Neural cell (in vitro differentiated cells): Measurements from ENCODE around the gene PIK3R6. TPM values are rescaled to one million over a fixed set of nuclear protein-coding genes. Genes with fewer than 3 reads are reported as not detected.

Experiments used
- H2AFZ ChIP-seq: fragments of 200-600, 300-800 bp; sonication (generic), shearing (Covaris generic); 2 replicates; pipeline ENCODE4 v1.6.0; 2014; ENCODE audit warnings: low read depth, mild to moderate bottlenecking, antibody characterized with exemption, low read length, moderate library complexity
- H3F3A ChIP-seq: fragments of 200-600 bp; shearing (Covaris generic); 2 replicates; pipeline ENCODE4 v1.6.1; 2016; ENCODE audit warnings: mild to moderate bottlenecking, moderate library complexity, mixed read lengths, antibody characterized with exemption, low read length; ENCODE audit not compliant: insufficient read depth, poor library complexity, severe bottlenecking
- H3K27ac ChIP-seq: fragments of 200-600, 300-800 bp; sonication (generic), shearing (Covaris generic); 2 replicates; pipeline ENCODE4 v1.5.1; 2014; ENCODE audit warnings: mild to moderate bottlenecking, low read length, moderate library complexity
- H3K27me3 ChIP-seq: fragments of 300-800, 200-600 bp; sonication (generic), shearing (Covaris generic); 2 replicates; pipeline ENCODE4 v1.6.0; 2014; ENCODE audit warnings: mild to moderate bottlenecking, low read depth, low read length, moderate library complexity; ENCODE audit not compliant: insufficient read depth
- H3K36me3 ChIP-seq: fragments of 300-800, 200-600 bp; sonication (generic), shearing (Covaris generic); 2 replicates; pipeline ENCODE4 v1.5.1; 2014; ENCODE audit warnings: mild to moderate bottlenecking, antibody characterized with exemption, low read length, moderate library complexity; ENCODE audit not compliant: insufficient read depth
- H3K4me2 ChIP-seq: fragments of 300-800, 200-600 bp; sonication (generic), shearing (Covaris generic); 2 replicates; pipeline ENCODE4 v1.6.0; 2014; ENCODE audit warnings: mild to moderate bottlenecking, low read length
- H3K4me3 ChIP-seq: fragments of 300-800, 200-600 bp; sonication (generic), shearing (Covaris generic); 2 replicates; pipeline ENCODE4 v1.5.1; 2014; ENCODE audit warnings: mild to moderate bottlenecking, low read length, moderate library complexity
- H3K79me2 ChIP-seq: fragments of 200-600 bp; shearing (Covaris generic); replicated peaks from 2 replicates; pipeline ENCODE4 v1.6.0; 2014; ENCODE audit warnings: mild to moderate bottlenecking, low read length, moderate library complexity; ENCODE audit not compliant: insufficient read depth
- H3K9ac ChIP-seq: fragments of 300-800, 200-600 bp; sonication (generic), shearing (Covaris generic); 2 replicates; pipeline ENCODE4 v1.6.1; 2016; ENCODE audit warnings: mild to moderate bottlenecking, low read length, mixed read lengths
- H3K9me2 ChIP-seq: fragments of 200-600 bp; shearing (Covaris generic); 2 replicates; pipeline ENCODE4 v1.6.1; 2016; ENCODE audit warnings: mild to moderate bottlenecking, low read length, mixed read lengths; ENCODE audit not compliant: insufficient read depth
- H3K9me3 ChIP-seq: fragments of 200-600, 300-800 bp; sonication (generic), shearing (Covaris generic); 2 replicates; pipeline ENCODE4 v1.6.1; 2016; ENCODE audit warnings: mild to moderate bottlenecking, mixed run types, low read length, moderate library complexity, mixed read lengths
- H4K20me1 ChIP-seq: fragments of 200-600 bp; shearing (Covaris generic); 2 replicates; pipeline ENCODE4 v1.6.1; 2016; ENCODE audit warnings: mild to moderate bottlenecking, mixed run types; ENCODE audit not compliant: insufficient read depth
- EP300 ChIP-seq: fragments of 450-650 bp; conservative IDR thresholded peaks from 2 replicates; pipeline ENCODE4 v1.6.1; 2014; ENCODE audit warnings: antibody characterized with exemption, mild to moderate bottlenecking, moderate library complexity; ENCODE audit not compliant: poor library complexity, severe bottlenecking
- EZH2 ChIP-seq: fragments of 200-600, 300-800 bp; shearing (Covaris generic), sonication (generic); IDR thresholded peaks from 2 replicates; pipeline ENCODE4 v1.6.1; 2014; ENCODE audit warnings: antibody characterized with exemption, low read length, borderline replicate concordance, mild to moderate bottlenecking; ENCODE audit not compliant: insufficient read depth, poor library complexity, severe bottlenecking
- MXI1 ChIP-seq: fragments of 450-650 bp; conservative IDR thresholded peaks from 2 replicates; pipeline ENCODE4 v1.6.1; 2014; ENCODE audit warnings: antibody characterized with exemption, mild to moderate bottlenecking; ENCODE audit not compliant: poor library complexity, severe bottlenecking
- POLR2AphosphoS5 ChIP-seq: IDR thresholded peaks from 2 replicates; pipeline ENCODE4 v1.6.1; 2012
- RAD21 ChIP-seq: fragments of 450-650 bp; conservative IDR thresholded peaks from 2 replicates; pipeline ENCODE4 v1.6.1; 2014; ENCODE audit warnings: antibody characterized with exemption, mild to moderate bottlenecking, moderate library complexity
- REST ChIP-seq: IDR thresholded peaks from 2 replicates; pipeline ENCODE4 v1.6.1; 2012; ENCODE audit warnings: borderline replicate concordance
- SMC3 ChIP-seq: fragments of 450-650 bp; conservative IDR thresholded peaks from 2 replicates; pipeline ENCODE4 v1.6.1; 2014; ENCODE audit warnings: antibody characterized with exemption, mild to moderate bottlenecking, moderate library complexity; ENCODE audit not compliant: poor library complexity
- TAF1 ChIP-seq: IDR thresholded peaks from 2 replicates; pipeline ENCODE4 v1.6.1; 2012; ENCODE audit warnings: low read depth
- polyA plus RNA-seq: library from polyadenylated mRNA; depleted of rRNA; stranded (reverse); fragments of >200 nt; gene quantifications from 2 replicates; pipeline ENCODE4 v1.2.3, GENCODE V29; 2014
- TF ChIP-seq, protein P1 (sequence below): fragments of 450-650 bp; IDR thresholded peaks from 2 replicates; pipeline ENCODE4 v1.5.1; 2014; ENCODE audit warnings: antibody characterized with exemption, mild to moderate bottlenecking, moderate library complexity; ENCODE audit not compliant: poor library complexity, severe bottlenecking

The PIK3R6 gene
- polyA plus RNA-seq, 1 donor from 2014 or later: not detected

DNA sequence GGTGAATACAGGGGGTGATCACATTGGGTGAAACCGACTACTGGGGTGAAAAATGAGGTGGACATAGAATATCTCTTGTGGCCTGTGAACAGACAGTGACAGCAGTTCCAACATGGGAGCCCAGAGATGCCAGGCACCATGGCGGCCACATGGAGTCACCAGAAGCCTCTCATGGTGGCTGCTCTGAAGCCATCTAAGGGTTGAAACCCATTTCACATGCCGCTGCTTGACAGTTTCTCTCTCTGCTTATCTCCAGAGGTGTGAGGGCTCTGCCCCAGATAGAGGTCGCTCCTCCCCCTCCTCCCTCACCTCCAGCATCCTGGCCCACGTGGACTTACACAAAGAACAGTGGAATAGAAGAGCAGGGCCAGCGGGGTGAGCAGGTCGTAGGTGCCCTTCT is 37.9 kb upstream of the PIK3R6 start:
- no peaks in the 10 kb centered on the region for H3K9me3 ChIP-seq
- H4K20me1 ChIP-seq: no peaks in the 10 kb centered on the region
- H3K4me3 ChIP-seq: no peak overlapping the region
- TF ChIP-seq, protein P1, sequence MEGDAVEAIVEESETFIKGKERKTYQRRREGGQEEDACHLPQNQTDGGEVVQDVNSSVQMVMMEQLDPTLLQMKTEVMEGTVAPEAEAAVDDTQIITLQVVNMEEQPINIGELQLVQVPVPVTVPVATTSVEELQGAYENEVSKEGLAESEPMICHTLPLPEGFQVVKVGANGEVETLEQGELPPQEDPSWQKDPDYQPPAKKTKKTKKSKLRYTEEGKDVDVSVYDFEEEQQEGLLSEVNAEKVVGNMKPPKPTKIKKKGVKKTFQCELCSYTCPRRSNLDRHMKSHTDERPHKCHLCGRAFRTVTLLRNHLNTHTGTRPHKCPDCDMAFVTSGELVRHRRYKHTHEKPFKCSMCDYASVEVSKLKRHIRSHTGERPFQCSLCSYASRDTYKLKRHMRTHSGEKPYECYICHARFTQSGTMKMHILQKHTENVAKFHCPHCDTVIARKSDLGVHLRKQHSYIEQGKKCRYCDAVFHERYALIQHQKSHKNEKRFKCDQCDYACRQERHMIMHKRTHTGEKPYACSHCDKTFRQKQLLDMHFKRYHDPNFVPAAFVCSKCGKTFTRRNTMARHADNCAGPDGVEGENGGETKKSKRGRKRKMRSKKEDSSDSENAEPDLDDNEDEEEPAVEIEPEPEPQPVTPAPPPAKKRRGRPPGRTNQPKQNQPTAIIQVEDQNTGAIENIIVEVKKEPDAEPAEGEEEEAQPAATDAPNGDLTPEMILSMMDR: no peak
- no peak for TF ChIP-seq EZH2
- TF ChIP-seq REST: no peak
- TF ChIP-seq RAD21: no peak
- TF ChIP-seq TAF1: no peak
- TF ChIP-seq EP300: no peak
- TF ChIP-seq SMC3: no peak
- no peak for TF ChIP-seq MXI1
- no peaks in the 10 kb centered on the region for H3F3A ChIP-seq
- no peak overlapping the region for H3K27ac ChIP-seq
- H3K9ac ChIP-seq: no peak overlapping the region
- H3K4me2 ChIP-seq: no peak overlapping the region
- no peaks in the 10 kb centered on the region for H3K27me3 ChIP-seq
- no peaks in the 10 kb centered on the region for H3K79me2 ChIP-seq
- H3K36me3 ChIP-seq: no peaks in the 10 kb centered on the region
- H3K9me2 ChIP-seq: no peaks in the 10 kb centered on the region
- H2AFZ ChIP-seq: no peak overlapping the region

DNA sequence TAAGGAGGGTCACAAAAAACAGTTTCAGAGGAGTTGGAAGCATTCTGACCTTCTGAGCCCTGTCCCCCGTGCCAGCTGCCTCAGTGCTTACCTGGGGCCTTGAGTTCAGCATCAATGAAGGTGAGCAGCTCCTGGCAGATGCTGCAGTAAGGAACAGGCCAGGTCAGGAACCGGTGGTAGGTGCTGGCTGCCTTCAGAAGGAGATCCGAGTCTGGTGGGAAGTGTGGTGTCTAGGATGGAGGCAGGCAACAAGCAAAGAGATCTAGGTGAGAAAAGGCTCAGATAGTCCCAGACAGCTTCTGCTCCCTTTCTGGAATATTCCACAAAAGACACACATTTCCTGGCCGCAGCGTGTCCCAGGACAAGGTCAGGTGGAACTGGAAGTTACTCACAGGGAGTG is 37.2 kb upstream of the PIK3R6 start:
- no peaks in the 10 kb centered on the region for H4K20me1 ChIP-seq
- H3K36me3 ChIP-seq: no peaks in the 10 kb centered on the region
- H3K27ac ChIP-seq: no peak overlapping the region
- no peaks in the 10 kb centered on the region for H3K9me2 ChIP-seq
- no peak for TF ChIP-seq SMC3
- TF ChIP-seq RAD21: no peak
- no peak for TF ChIP-seq EP300
- no peak for TF ChIP-seq TAF1
- no peak for TF ChIP-seq REST
- TF ChIP-seq, protein P1: no peak
- TF ChIP-seq EZH2: no peak
- TF ChIP-seq POLR2AphosphoS5: no peak
- TF ChIP-seq MXI1: no peak
- no peak overlapping the region for H2AFZ ChIP-seq
- no peaks in the 10 kb centered on the region for H3K27me3 ChIP-seq
- H3K4me2 ChIP-seq: no peak overlapping the region
- no peaks in the 10 kb centered on the region for H3K79me2 ChIP-seq
- no peaks in the 10 kb centered on the region for H3K9me3 ChIP-seq
- no peaks in the 10 kb centered on the region for H3F3A ChIP-seq
- H3K9ac ChIP-seq: no peak overlapping the region
- H3K4me3 ChIP-seq: no peak overlapping the region
